ENCODE measurements around the gene NOL3. TPM values are rescaled to one million over a fixed set of nuclear protein-coding genes. Genes with fewer than 3 reads are reported as not detected.

The NOL3 gene
- total and polyA plus RNA-seq, 8 donors = 11.9 to 36.7 (median 18.4) TPM

DNA sequence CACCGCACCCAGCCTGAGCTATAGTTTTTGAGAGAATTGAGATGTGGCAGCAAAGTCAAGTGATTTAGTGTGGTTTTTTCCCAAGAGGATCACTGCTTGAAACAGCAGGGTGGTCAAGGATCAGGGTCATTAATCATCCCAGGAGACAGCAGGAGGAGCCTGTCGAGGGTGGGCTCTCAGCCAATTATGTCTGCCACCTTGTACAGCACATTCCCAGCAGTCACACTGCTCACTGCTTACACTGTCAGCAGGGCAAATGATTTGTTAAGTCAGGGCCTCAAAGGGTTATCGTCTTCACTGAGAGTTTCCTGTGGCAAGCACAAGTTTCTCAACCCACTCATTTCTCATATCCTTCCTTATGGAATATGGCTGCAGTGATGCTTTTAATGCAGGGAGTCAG is 32.7 kb upstream of the NOL3 start:
- no peak overlapping the region for H3K4me3 ChIP-seq
- H3K4me1 ChIP-seq = no peaks in the 10 kb centered on the region
- H3K27me3 ChIP-seq = no peaks in the 10 kb centered on the region
- H3K9me3 ChIP-seq = no peaks in the 10 kb centered on the region
- ATAC-seq = no peak
- H3K27ac ChIP-seq = no peak overlapping the region
- intact Hi-C loops (cut with DNase I) = no loop called here
- TF ChIP-seq CTCF (IDR thresholded peaks at IDR 0.05) = no peak
- peaks cover 0 to 100% of the 10 kb centered on the region in 2 donors for H3K36me3 ChIP-seq
- no peak for DNase-seq

GRCh38 chr16:67141391-67141790 is 28.9 kb upstream of the NOL3 start:
- intact Hi-C loops (cut with DNase I) = no loop called here
- TF ChIP-seq CTCF (IDR thresholded peaks at IDR 0.05) = no peak
- Histone ChIP-seq H3K36me3 (peaks cover 0 to 100% of the 10 kb centered on the region in 2 donors), H3K4me1 (no peaks in the 10 kb centered on the region), H3K4me3 (no peak overlapping the region), H3K27ac (no peak overlapping the region), H3K27me3 (no peaks in the 10 kb centered on the region), H3K9me3 (no peaks in the 10 kb centered on the region)
- ATAC-seq (no peak), DNase-seq (peak in 1 of 4 donors; percentile 59)

- ATAC-seq (no peak), DNase-seq (peak in 1 of 4 donors; percentile 41)
- intact Hi-C loops (cut with DNase I) = no loop called here
- no peaks in the 10 kb centered on the region for H3K4me1 ChIP-seq
- peaks cover 0 to 100% of the 10 kb centered on the region in 2 donors for H3K36me3 ChIP-seq
- H3K4me3 ChIP-seq = no peak overlapping the region
- H3K9me3 ChIP-seq = no peaks in the 10 kb centered on the region
- H3K27me3 ChIP-seq = no peaks in the 10 kb centered on the region
- no peak overlapping the region for H3K27ac ChIP-seq
- TF ChIP-seq CTCF (IDR thresholded peaks at IDR 0.05) = no peak
These were observed 28.0 kb upstream of the NOL3 start for GRCh38 chr16:67142342-67142741.

DNA sequence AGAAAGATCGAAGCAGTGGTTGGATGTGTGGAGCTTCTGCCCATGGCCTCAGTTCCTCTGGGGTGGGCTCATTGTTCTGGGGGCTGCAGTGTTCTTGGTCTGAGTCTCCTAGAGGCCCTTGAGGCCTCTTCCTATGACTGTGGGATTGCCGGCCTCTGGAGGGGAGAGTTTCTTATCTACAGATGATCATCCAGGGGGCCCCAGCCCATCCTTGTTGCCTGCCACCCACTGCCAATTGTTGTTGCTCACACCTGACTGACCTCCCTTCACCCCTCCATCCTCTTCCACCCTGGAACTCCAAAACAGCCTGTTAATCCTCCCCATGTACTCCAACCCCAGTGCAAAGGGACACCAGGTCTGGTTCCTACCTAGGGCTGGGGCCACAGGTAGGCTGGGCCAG is 25.4 kb upstream of the NOL3 start:
- peaks cover 0 to 5% of the 10 kb centered on the region in 2 donors for H3K4me1 ChIP-seq
- no peak for ATAC-seq
- TF ChIP-seq CTCF (IDR thresholded peaks at IDR 0.05) = no peak
- no peak for DNase-seq
- H3K36me3 ChIP-seq = peaks cover 0 to 97% of the 10 kb centered on the region in 2 donors
- peaks cover 0 to 9% of the 10 kb centered on the region in 2 donors for H3K27me3 ChIP-seq
- no peaks in the 10 kb centered on the region for H3K9me3 ChIP-seq
- no peak overlapping the region for H3K27ac ChIP-seq
- no peak overlapping the region for H3K4me3 ChIP-seq
- intact Hi-C loops (cut with DNase I) = no loop called here

- H3K36me3 ChIP-seq = peaks cover 0 to 89% of the 10 kb centered on the region in 2 donors
- DNase-seq (no peak), ATAC-seq (no peak)
- H3K27ac ChIP-seq = peak overlapping the region in 1 of 2 donors; percentile 13
- no peak overlapping the region for H3K4me3 ChIP-seq
- H3K4me1 ChIP-seq = peaks cover 0 to 13% of the 10 kb centered on the region in 2 donors
- peaks cover 0 to 17% of the 10 kb centered on the region in 2 donors for H3K27me3 ChIP-seq
- H3K9me3 ChIP-seq = no peaks in the 10 kb centered on the region
- TF ChIP-seq CTCF (IDR thresholded peaks at IDR 0.05) = no peak
- intact Hi-C loops (cut with DNase I) = no loop called here
These were observed 24.6 kb upstream of the NOL3 start for GRCh38 chr16:67145746-67146145.
